ENCODE measurements around the gene PC. TPM values are rescaled to one million over a fixed set of nuclear protein-coding genes. Genes with fewer than 3 reads are reported as not detected.
A peak's percentile ranks its signal among the peaks of the same experiment; 100 is the strongest.

Gene PC
- total RNA-seq, 2 donors from 2014 or later, result 21.2 to 39.1 TPM

GRCh38 chr11:66879000-66879399 is 79.2 kb downstream of the PC start:
- ATAC-seq (no peak), DNase-seq (no peak)
- intact Hi-C loops (cut with DNase I), result no loop called here

- DNase-seq (no peak), ATAC-seq (peak in 1 of 2 donors; percentile 36)
These were observed 79.7 kb downstream of the PC start for GRCh38 chr11:66878474-66878873.

GRCh38 chr11:66877588-66878385 is 80.4 kb downstream of the PC start:
- intact Hi-C loops (cut with DNase I), result no loop called here
- DNase-seq, result no peak
- no peak for ATAC-seq

More at GRCh38 chr11:66878474-66878873, 79.7 kb downstream of the PC start:
- intact Hi-C loops (cut with DNase I), result no loop called here

- DNase-seq (no peak), ATAC-seq (no peak)
- intact Hi-C loops (cut with DNase I), result no loop called here
These were observed 82.8 kb downstream of the PC start for GRCh38 chr11:66875378-66875777.

- DNase-seq (no peak), ATAC-seq (no peak)
- intact Hi-C loops (cut with DNase I), result no loop called here
These were observed 84.0 kb downstream of the PC start for GRCh38 chr11:66874232-66874631.

GRCh38 chr11:66871521-66871901 is 86.7 kb downstream of the PC start:
- DNase-seq, result no peak
- no peak for ATAC-seq
- intact Hi-C loops (cut with DNase I), result no loop called here

- no peak for DNase-seq
- intact Hi-C loops (cut with DNase I), result no loop called here
- ATAC-seq, result no peak
These were observed 87.3 kb downstream of the PC start for GRCh38 chr11:66870616-66871520.

- DNase-seq (no peak), ATAC-seq (no peak)
- intact Hi-C loops (cut with DNase I), result no loop called here
These were observed 88.1 kb downstream of the PC start for GRCh38 chr11:66870131-66870530.

GRCh38 chr11:66869567-66869870 is 88.7 kb downstream of the PC start:
- intact Hi-C loops (cut with DNase I), result no loop called here
- no peak for ATAC-seq
- DNase-seq, result no peak

GRCh38 chr11:66868726-66869566 is 89.2 kb downstream of the PC start:
- intact Hi-C loops (cut with DNase I), result no loop called here
- DNase-seq (no peak), ATAC-seq (peak in 1 of 2 donors; percentile 22)

GRCh38 chr11:66868082-66868725 is 90.0 kb downstream of the PC start:
- DNase-seq (no peak), ATAC-seq (no peak)
- intact Hi-C loops (cut with DNase I), result no loop called here

- intact Hi-C loops (cut with DNase I), result no loop called here
- DNase-seq, result no peak
These were observed 90.7 kb downstream of the PC start for GRCh38 chr11:66867425-66868040.

GRCh38 chr11:66866511-66866986 is 91.6 kb downstream of the PC start:
- ATAC-seq (no peak), DNase-seq (no peak)
- intact Hi-C loops (cut with DNase I), result no loop called here

More at GRCh38 chr11:66867425-66868040, 90.7 kb downstream of the PC start:
- no peak for ATAC-seq

GRCh38 chr11:66866007-66866406 is 92.2 kb downstream of the PC start:
- intact Hi-C loops (cut with DNase I), result no loop called here
- no peak for DNase-seq
- ATAC-seq, result no peak

- ATAC-seq (peak in 1 of 2 donors; percentile 29), DNase-seq (no peak)
- intact Hi-C loops (cut with DNase I), result no loop called here
These were observed 93.1 kb downstream of the PC start for GRCh38 chr11:66864924-66865697.

- DNase-seq (no peak), ATAC-seq (no peak)
- intact Hi-C loops (cut with DNase I), result no loop called here
These were observed 93.8 kb downstream of the PC start for GRCh38 chr11:66864172-66864901.
